Measurements from ENCODE around the gene ARID1B. TPM values are rescaled to one million over a fixed set of nuclear protein-coding genes. Genes with fewer than 3 reads are reported as not detected.

The ARID1B gene
- total and polyA plus RNA-seq, 2 of the 13 experiments (the other 11 are each of a cell fraction or from before 2014, with no cell fraction given) = 20.1 to 32.6 TPM

- TF ChIP-seq MNT (IDR thresholded peaks at IDR 0.05) (peak; percentile 99), PATZ1 (CRISPR knock-in tag; IDR thresholded peaks at IDR 0.05) (no peak), ZNF468 (CRISPR knock-in tag; IDR thresholded peaks at IDR 0.05) (0 out of 2 replicates have a peak, but pooled peaks have one; percentile 45), MTA1 (CRISPR knock-in tag; IDR thresholded peaks at IDR 0.05; ENCODE audit: borderline replicate concordance) (peak; percentile 22; the same call in 1 of the 2 replicates), EED (CRISPR knock-in tag; IDR thresholded peaks at IDR 0.05) (0 out of 2 replicates have a peak, but pooled peaks have one; percentile 55), LRRFIP1 (CRISPR knock-in tag; conservative IDR thresholded peaks at IDR 0.05) (no peak)
Measured at GRCh38 chr6:157227202-157228166, 450.3 kb downstream of the ARID1B start (continued).
